GM23338 (cell line): Measurements from ENCODE around the gene QKI. TPM values are rescaled to one million over a fixed set of nuclear protein-coding genes. Genes with fewer than 3 reads are reported as not detected.

Source experiments
- ATAC-seq: fragments of 200-7000 bp; cut with Tn5 transposase; 3 replicates; pipeline ENCODE4 v1.9.1; 2020
- DNase-seq: peaks from one replicate; pipeline ENCODE4 v3.0.0-alpha.2; 2015; ENCODE audit warnings: low spot score
- H2AFZ ChIP-seq: fragments of 200-600 bp; sonication (generic); 2 replicates; pipeline ENCODE4 v1.8.0; 2016; ENCODE audit warnings: antibody characterized with exemption, mild to moderate bottlenecking, moderate library complexity
- H3F3A ChIP-seq: fragments of 200-600 bp; sonication (generic); replicated peaks from 2 replicates; pipeline ENCODE4 v1.8.0; 2017; ENCODE audit warnings: antibody characterized with exemption, mixed run types, low read depth
- H3K27ac ChIP-seq: fragments of 200-600 bp; sonication (generic); 2 replicates; pipeline ENCODE4 v1.6.1; 2016; ENCODE audit warnings: low read depth
- H3K27me3 ChIP-seq: fragments of 200-600 bp; sonication (generic); 2 replicates; pipeline ENCODE4 v1.8.0; 2016; ENCODE audit warnings: mild to moderate bottlenecking, mixed run types, moderate library complexity; ENCODE audit not compliant: insufficient read depth
- H3K36me3 ChIP-seq: fragments of 200-600 bp; sonication (generic); 2 replicates; pipeline ENCODE4 v1.8.0; 2016; ENCODE audit warnings: mild to moderate bottlenecking; ENCODE audit not compliant: insufficient read depth
- H3K4me1 ChIP-seq: fragments of 200-600 bp; sonication (generic); 2 replicates; pipeline ENCODE4 v1.8.0; 2016; ENCODE audit warnings: mild to moderate bottlenecking, moderate library complexity; ENCODE audit not compliant: insufficient read depth
- H3K4me2 ChIP-seq: fragments of 200-600 bp; sonication (generic); 2 replicates; pipeline ENCODE4 v1.7.1; 2017; ENCODE audit warnings: mixed run types
- H3K4me3 ChIP-seq: fragments of 200-600 bp; sonication (generic); 2 replicates; pipeline ENCODE4 v1.6.1; 2016; ENCODE audit warnings: mixed run types
- H3K79me2 ChIP-seq: fragments of 200-600 bp; sonication (generic); replicated peaks from 2 replicates; pipeline ENCODE4 v1.8.0; 2017; ENCODE audit warnings: mild to moderate bottlenecking; ENCODE audit not compliant: insufficient read depth
- H3K9me2 ChIP-seq: fragments of 200-600 bp; sonication (generic); 2 replicates; pipeline ENCODE4 v1.8.0; 2017; ENCODE audit not compliant: insufficient read depth
- H4K20me1 ChIP-seq: fragments of 200-600 bp; sonication (generic); replicated peaks from 2 replicates; pipeline ENCODE4 v1.8.0; 2017; ENCODE audit warnings: mild to moderate bottlenecking; ENCODE audit not compliant: insufficient read depth
- H3K27ac Mint-ChIP-seq: 2 replicates; pipeline ENCODE4 v1.8.0; 2020; ENCODE audit warnings: inconsistent platforms, mild to moderate bottlenecking, moderate library complexity, mixed read lengths
- H3K27me3 Mint-ChIP-seq: 3 replicates; pipeline ENCODE4 v1.8.0; 2022; ENCODE audit warnings: low read depth, mild to moderate bottlenecking, moderate library complexity, mixed read lengths, inconsistent platforms; ENCODE audit not compliant: insufficient read depth, poor library complexity
- H3K36me3 Mint-ChIP-seq: 3 replicates; pipeline ENCODE4 v1.8.0; 2021; ENCODE audit warnings: low read depth, mild to moderate bottlenecking, inconsistent platforms, moderate library complexity, mixed read lengths
- H3K4me1 Mint-ChIP-seq: 3 replicates; pipeline ENCODE4 v1.8.0; 2020; ENCODE audit warnings: mild to moderate bottlenecking, inconsistent platforms, mixed read lengths
- H3K4me3 Mint-ChIP-seq: 3 replicates; pipeline ENCODE4 v1.8.0; 2021; ENCODE audit warnings: moderate library complexity, mild to moderate bottlenecking, inconsistent platforms, mixed read lengths
- H3K9me3 Mint-ChIP-seq: 3 replicates; pipeline ENCODE4 v1.8.0; 2020; ENCODE audit warnings: moderate library complexity, mild to moderate bottlenecking, inconsistent platforms, mixed read lengths
- ETS1 ChIP-seq: IDR thresholded peaks from 2 replicates; pipeline ENCODE4 v1.6.1; 2016; ENCODE audit warnings: antibody characterized with exemption
- EZH2 ChIP-seq: fragments of 200-600 bp; sonication (generic); IDR thresholded peaks from one replicate; pipeline ENCODE4 v1.8.0; 2017; ENCODE audit warnings: antibody characterized with exemption, mild to moderate bottlenecking, low read depth; ENCODE audit not compliant: unreplicated experiment
- STAT1 ChIP-seq: IDR thresholded peaks from one replicate; pipeline ENCODE4 v1.6.1; 2016; ENCODE audit warnings: antibody characterized with exemption; ENCODE audit not compliant: unreplicated experiment
- ZNF114 ChIP-seq: fragments of 250-450 bp; sonication (Bioruptor Pico); IDR thresholded peaks from 2 replicates; pipeline ENCODE4 v1.5.0; 2020; ENCODE audit warnings: mild to moderate bottlenecking, moderate library complexity
- ZNF462 ChIP-seq: fragments of 250-450 bp; sonication (Bioruptor Pico); IDR thresholded peaks from 2 replicates; pipeline ENCODE4 v1.5.0; 2020; ENCODE audit warnings: mild to moderate bottlenecking, moderate library complexity
- polyA plus RNA-seq: library from polyadenylated mRNA; unstranded; fragments of >200 nt; fragmentation: Nextera tagmentation; extraction: Ambion mirVana; gene quantifications from 2 replicates; pipeline ENCODE4 v1.2.1, GENCODE V29; 2016
- total RNA-seq: library from RNA; depleted of rRNA; stranded (reverse); fragments of >200 nt; shearing (Covaris generic); gene quantifications from 2 replicates; pipeline ENCODE4 v1.2.3, GENCODE V29; 2014

QKI gene
- total and polyA plus RNA-seq, 2 experiments from 2014 or later = 60.8 to 159 TPM

- no peaks in the 10 kb centered on the region for H4K20me1 ChIP-seq
- peak overlapping the region; percentile 38; the same call in 1 of the 2 replicates for H2AFZ ChIP-seq
- no peaks in the 10 kb centered on the region for H3K36me3 Mint-ChIP-seq
- H3K9me2 ChIP-seq = 0 out of 2 replicates have a peak, but pooled peaks cover 4% of the 10 kb centered on the region
- no peak overlapping the region for H3K4me3 ChIP-seq
- TF ChIP-seq ZNF462 (CRISPR knock-in tag) (no peak), ETS1 (no peak)
- no peaks in the 10 kb centered on the region for H3K27me3 ChIP-seq
- H3K27ac ChIP-seq = no peak overlapping the region
- ATAC-seq (no peak), DNase-seq (no peak)
- no peaks in the 10 kb centered on the region for H3K79me2 ChIP-seq
- no peaks in the 10 kb centered on the region for H3F3A ChIP-seq
- H3K27ac Mint-ChIP-seq = no peak overlapping the region
- no peaks in the 10 kb centered on the region; the same call in 2 of the 3 replicates for H3K9me3 Mint-ChIP-seq
- no peaks in the 10 kb centered on the region for H3K27me3 Mint-ChIP-seq
- no peaks in the 10 kb centered on the region for H3K4me1 ChIP-seq
- peaks cover 3% of the 10 kb centered on the region; the same call in 2 of the 3 replicates for H3K4me1 Mint-ChIP-seq
- H3K4me3 Mint-ChIP-seq = no peak overlapping the region
- H3K36me3 ChIP-seq = no peaks in the 10 kb centered on the region
- no peak overlapping the region for H3K4me2 ChIP-seq
These were observed 43.4 kb upstream of the QKI start for GRCh38 chr6:163371129-163371528.

GRCh38 chr6:163373240-163373639, 41.3 kb upstream of the QKI start:
- TF ChIP-seq STAT1 (no peak), ZNF462 (CRISPR knock-in tag) (no peak), EZH2 (no peak), ZNF114 (CRISPR knock-in tag) (no peak)
- H4K20me1 ChIP-seq = no peaks in the 10 kb centered on the region
- no peaks in the 10 kb centered on the region for H3K36me3 Mint-ChIP-seq

More at GRCh38 chr6:163373240-163373639, 41.3 kb upstream of the QKI start:
- no peak for ATAC-seq
- Histone ChIP-seq H3K79me2 (no peaks in the 10 kb centered on the region), H3K4me3 (no peak overlapping the region), H3K9me2 (no peaks in the 10 kb centered on the region), H2AFZ (no peak overlapping the region), H3K36me3 (no peaks in the 10 kb centered on the region), H3F3A (no peaks in the 10 kb centered on the region), H3K4me1 (no peaks in the 10 kb centered on the region), H3K27ac (no peak overlapping the region), H3K27me3 (no peaks in the 10 kb centered on the region), H3K4me2 (no peak overlapping the region)
- Mint-ChIP-seq H3K4me3 (no peak overlapping the region), H3K9me3 (no peaks in the 10 kb centered on the region; the same call in 2 of the 3 replicates), H3K27me3 (peaks cover 3% of the 10 kb centered on the region), H3K4me1 (peaks cover 3% of the 10 kb centered on the region; the same call in 1 of the 3 replicates), H3K27ac (no peak overlapping the region)
- no peak for DNase-seq
